HepG2 (cell line): ENCODE results near the gene LITAF. TPM values are rescaled to one million over a fixed set of nuclear protein-coding genes. Genes with fewer than 3 reads are reported as not detected.

Experiments used
- ATAC-seq: fragments of 200-7000 bp; cut with Tn5 transposase; 3 replicates; pipeline ENCODE4 v1.9.1; 2020; ENCODE audit warnings: mild to moderate bottlenecking, moderate library complexity
- BruUV-seq: library from RNA; stranded (reverse); fragments of 400-500 nt; replicated peaks from 2 replicates; lab custom pipeline; 2021; lab: Mats Ljungman, UMichigan
- CTCF ChIA-PET: fragments of 300-600 bp; formaldehyde crosslinking; extraction: SDS; loops from one replicate; lab custom pipeline; 2021; ENCODE audit warnings: low total read pairs, inconsistent platforms, low intra/inter-chr PET ratio; lab: Yijun Ruan, JAX
- POLR2A ChIA-PET: fragments of 350-600 bp; sonication (Branson Sonifier 250); formaldehyde crosslinking; loops from one replicate; lab custom pipeline; 2020; ENCODE audit warnings: antibody characterized with exemption, inconsistent platforms; lab: Yijun Ruan, JAX
- DNase-seq: peaks from one replicate; pipeline ENCODE4 v3.0.0-alpha.2; 2015; ENCODE audit warnings: low spot score
- FAIRE-seq: peaks from 3 replicates; lab custom pipeline; 2011; peaks lifted over from hg19 to GRCh38; lab: Jason Lieb, UNC
- H2AFZ ChIP-seq: one replicate; pipeline ENCODE4 v1.6.1; 2011; ENCODE audit warnings: low read length, inconsistent platforms
- H3K27ac ChIP-seq: fragments of 300-600 bp; 3 replicates; pipeline ENCODE4 v1.8.0; 2011; ENCODE audit warnings: mixed run types, mild to moderate bottlenecking, mixed read lengths, low read length, inconsistent platforms; ENCODE audit not compliant: insufficient read depth; ENCODE audit errors: extremely low read length
- H3K27me3 ChIP-seq, 2 experiments: fragments of 200-600 bp in 1 of 2; 2 replicates in 1 of 2; 3 replicates in 1 of 2; pipeline versions ENCODE4 v1.6.0 to v1.8.0; 2011; ENCODE audit warnings: low read length in 2 of 2, mild to moderate bottlenecking in 2 of 2, moderate library complexity in 2 of 2, inconsistent platforms in 1 of 2; ENCODE audit not compliant: insufficient read depth in 2 of 2, control insufficient read depth in 1 of 2
- H3K36me3 ChIP-seq, 2 experiments: fragments of 200-600 bp in 1 of 2; replicated peaks in 1 of 2; 2 replicates in 1 of 2; 3 replicates in 1 of 2; pipeline versions ENCODE4 v1.5.1 to v1.8.0; 2011; ENCODE audit warnings: low read length in 2 of 2, inconsistent platforms in 1 of 2; ENCODE audit not compliant: insufficient read depth in 2 of 2, control insufficient read depth in 1 of 2
- H3K4me1 ChIP-seq: 2 replicates; pipeline ENCODE4 v1.5.1; 2012; ENCODE audit warnings: low read length, inconsistent platforms; ENCODE audit not compliant: insufficient read depth
- H3K4me2 ChIP-seq: 2 replicates; pipeline ENCODE4 v1.6.0; 2011; ENCODE audit warnings: low read depth, low read length, inconsistent platforms
- H3K4me3 ChIP-seq, 3 experiments: fragments of 200-600 bp in 1 of 3; sonication (generic), shearing (Covaris generic) in 1 of 3; replicated peaks in 1 of 3; 2 replicates each; pipeline ENCODE4 v1.5.1; 2011 to 2016; ENCODE audit warnings: low read length in 3 of 3, inconsistent platforms in 2 of 3, low read depth in 2 of 3, mild to moderate bottlenecking in 2 of 3, control low read depth in 1 of 3, mixed read lengths in 1 of 3; ENCODE audit not compliant: insufficient read depth in 1 of 3
- H3K79me2 ChIP-seq: one replicate; pipeline ENCODE4 v1.6.1; 2011; ENCODE audit warnings: low read length, inconsistent platforms; ENCODE audit not compliant: insufficient read depth
- H3K9ac ChIP-seq: 2 replicates; pipeline ENCODE4 v1.6.0; 2011; ENCODE audit warnings: mild to moderate bottlenecking, low read depth, low read length, inconsistent platforms; ENCODE audit not compliant: insufficient read depth
- H3K9me3 ChIP-seq: 2 replicates; pipeline ENCODE4 v1.5.1; 2012; ENCODE audit warnings: mild to moderate bottlenecking, low read length
- H4K20me1 ChIP-seq: 2 replicates; pipeline ENCODE4 v1.6.0; 2011; ENCODE audit warnings: inconsistent platforms, mild to moderate bottlenecking, low read length, moderate library complexity; ENCODE audit not compliant: insufficient read depth
- AGO1 ChIP-seq: fragments of 200-400 bp; formaldehyde crosslinking; IDR thresholded peaks from 2 replicates; pipeline ENCODE4 v1.6.1; 2017; ENCODE audit warnings: mild to moderate bottlenecking, low read depth, low read length, moderate library complexity; ENCODE audit not compliant: poor library complexity, severe bottlenecking
- E2F5 ChIP-seq: sonication (generic); formaldehyde crosslinking; conservative IDR thresholded peaks from 2 replicates; pipeline ENCODE4 v1.4.0; 2020; ENCODE audit warnings: missing genetic modification reagents
- ELF1 ChIP-seq: sonication (generic); formaldehyde crosslinking; IDR thresholded peaks from 2 replicates; pipeline ENCODE4 v1.4.0; 2020; ENCODE audit warnings: missing genetic modification reagents
- GABPB1 ChIP-seq: IDR thresholded peaks from 2 replicates; pipeline ENCODE4 v1.6.1; 2016; ENCODE audit warnings: mild to moderate bottlenecking, missing genetic modification reagents, moderate library complexity, missing compliant biosample characterization
- NAIF1 ChIP-seq: sonication (generic); formaldehyde crosslinking; IDR thresholded peaks from 2 replicates; pipeline ENCODE4 v1.5.0; 2020; ENCODE audit warnings: mild to moderate bottlenecking, missing genetic modification reagents, borderline replicate concordance
- NFIB ChIP-seq: sonication (generic); formaldehyde crosslinking; IDR thresholded peaks from 2 replicates; pipeline ENCODE4 v1.9.0; 2021; ENCODE audit warnings: missing genetic modification reagents, mild to moderate bottlenecking, borderline replicate concordance
- ONECUT2 ChIP-seq: sonication (generic); formaldehyde crosslinking; IDR thresholded peaks from 2 replicates; pipeline ENCODE4 v1.4.0; 2020; ENCODE audit warnings: missing genetic modification reagents
- PITX1 ChIP-seq: sonication (generic); formaldehyde crosslinking; IDR thresholded peaks from 2 replicates; pipeline ENCODE4 v1.5.1; 2020; ENCODE audit warnings: mild to moderate bottlenecking, missing genetic modification reagents
- ZNF10 ChIP-seq: sonication (generic); formaldehyde crosslinking; IDR thresholded peaks from 2 replicates; pipeline ENCODE4 v1.4.0; 2020; ENCODE audit warnings: mild to moderate bottlenecking, low read depth, missing genetic modification reagents, borderline replicate concordance
- ZNF841 ChIP-seq: sonication (generic); formaldehyde crosslinking; IDR thresholded peaks from 2 replicates; pipeline ENCODE4 v1.8.1; 2023; ENCODE audit warnings: missing genetic modification reagents, borderline replicate concordance
- WGBS: methylation state at CpG from one replicate; pipeline ENCODE4 v1.1.6; 2017; ENCODE audit warnings: low lambda C conversion rate; 5-methylcytosine and 5-hydroxymethylcytosine counted together
- in situ Hi-C: cut with HindIII; loops from 2 replicates; pipeline ENCODE4 v1.10.0; 2017; ENCODE audit warnings: low pct_unique_long_range_greater_than_20kb; ENCODE audit not compliant: extremely low pct_ligation_motif_present
- intact Hi-C: fragments of 100-400 bp; cut with micrococcal nuclease; formaldehyde crosslinking; loops from one replicate; pipeline ENCODE4 v1.10.0; 2022; ENCODE audit not compliant: unreplicated experiment
- polyA plus RNA-seq, 8 experiments: library from polyadenylated mRNA; depleted of rRNA in 3 of 8; stranded (reverse) in 7 of 8; unstranded in 1 of 8; fragments of >200 nt; fragmentation: Illumina TruSeq in 4 of 8; extraction: Trizol in 4 of 8; gene quantifications; 2 replicates each; pipeline versions ENCODE4 v1.2.1 to v1.2.3, GENCODE V29; 2011 to 2016; ENCODE audit warnings: low read depth in 4 of 8, missing spikeins in 1 of 8, mixed read lengths in 1 of 8; ENCODE audit not compliant: insufficient read depth in 1 of 8
- total RNA-seq, 5 experiments: library from RNA; depleted of rRNA; stranded (reverse); fragments of >200 nt; fragmentation: Illumina TruSeq; extraction: Trizol; gene quantifications; 2 replicates each; pipeline ENCODE4 v1.2.3, GENCODE V29; 2016; ENCODE audit warnings: low read depth in 1 of 5

The LITAF gene
- total and polyA plus RNA-seq, 2 of the 13 experiments (the other 11 are each of a cell fraction or from before 2014, with no cell fraction given) = 80.1 to 141 TPM

GRCh38 chr16:11552440-11552839 lies 34.3 kb downstream of the LITAF start:
- POLR2A ChIA-PET = no interaction called here
- TF ChIP-seq PITX1 (no peak), NFIB (CRISPR knock-in tag) (no peak), ZNF841 (CRISPR knock-in tag) (no peak), ELF1 (no peak), E2F5 (no peak), GABPB1 (no peak), ONECUT2 (CRISPR knock-in tag) (no peak), AGO1 (no peak), NAIF1 (CRISPR knock-in tag) (no peak), ZNF10 (CRISPR knock-in tag) (no peak)
- no peak for FAIRE-seq
- CTCF ChIA-PET = no interaction called here
- no TSS peak for BruUV-seq
- Histone ChIP-seq H3K27ac (no peak overlapping the region), H3K27me3 (no peaks in the 10 kb centered on the region), H3K9me3 (peaks cover 20% of the 10 kb centered on the region), H3K4me2 (no peak overlapping the region), H3K4me1 (peaks cover 1% of the 10 kb centered on the region), H3K36me3 (peaks cover 55 to 94% of the 10 kb centered on the region in 2 experiments), H4K20me1 (no peaks in the 10 kb centered on the region), H3K4me3 (no peak overlapping the region), H2AFZ (no peak overlapping the region), H3K79me2 (peaks cover 6% of the 10 kb centered on the region), H3K9ac (no peak overlapping the region)
- 96% methylated on average over 8 of the region's 8 CpGs for WGBS
- intact Hi-C loops = no loop called here
- no peak for DNase-seq
- in situ Hi-C loops = no loop called here
- ATAC-seq = no peak
